Neutrophil (primary cell): ENCODE results near the gene PTER.

Source experiments
- H3K27ac ChIP-seq: fragments of 200-600 bp; sonication (generic); 2 replicates; pipeline ENCODE4 v1.5.1; 2016; ENCODE audit warnings: mild to moderate bottlenecking, moderate library complexity
- H3K27me3 ChIP-seq: fragments of 200-600 bp; sonication (generic); 2 replicates; pipeline ENCODE4 v1.6.0; 2016; ENCODE audit warnings: mild to moderate bottlenecking
- H3K36me3 ChIP-seq: fragments of 200-600 bp; sonication (generic); 2 replicates; pipeline ENCODE4 v1.5.1; 2017
- H3K4me1 ChIP-seq, 2 experiments: fragments of 200-600 bp in 1 of 2; sonication (generic) in 1 of 2; 1 replicate in 1 of 2; 2 replicates in 1 of 2; pipeline versions ENCODE4 v1.5.1 to v1.6.1; 2013 to 2016; ENCODE audit warnings: low read depth in 1 of 2, low read length in 1 of 2, mild to moderate bottlenecking in 1 of 2, moderate library complexity in 1 of 2; ENCODE audit not compliant: control insufficient read depth in 1 of 2, insufficient read depth in 1 of 2
- H3K4me3 ChIP-seq, 2 experiments: fragments of 200-600 bp in 1 of 2; sonication (generic) in 1 of 2; 1 replicate in 1 of 2; 2 replicates in 1 of 2; pipeline ENCODE4 v1.5.1; 2013 to 2016; ENCODE audit warnings: low read depth in 1 of 2, low read length in 1 of 2, mild to moderate bottlenecking in 1 of 2, moderate library complexity in 1 of 2
- H3K9me3 ChIP-seq: fragments of 200-600 bp; sonication (generic); 2 replicates; pipeline ENCODE4 v1.5.1; 2016
- CTCF ChIP-seq: fragments of 200-600 bp; sonication (generic); IDR thresholded peaks from 2 replicates; pipeline ENCODE4 v1.5.1; 2016; ENCODE audit warnings: antibody characterized with exemption

Gene PTER

DNA sequence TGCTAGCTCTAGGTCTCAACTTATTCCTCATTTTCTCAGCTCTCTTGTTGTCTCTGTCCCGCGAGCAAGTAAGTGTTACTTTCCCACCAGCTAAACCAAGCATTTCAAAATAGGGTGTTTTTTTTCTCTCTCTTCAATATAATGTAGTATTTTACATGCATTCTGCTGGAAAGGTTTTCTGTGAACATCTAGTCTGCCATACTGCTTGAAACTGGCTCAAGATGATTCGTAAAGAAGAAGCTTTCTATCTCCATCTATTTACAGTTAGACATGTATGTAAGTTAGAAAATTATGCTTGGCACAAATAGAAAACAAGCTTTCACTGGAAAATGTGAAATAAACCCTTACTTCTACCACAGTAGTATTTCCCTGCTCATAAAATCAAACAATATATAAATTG is 53.7 kb downstream of the PTER start:
- Histone ChIP-seq H3K9me3 (no peaks in the 10 kb centered on the region), H3K4me3 (no peak overlapping the region), H3K4me1 (no peaks in the 10 kb centered on the region), H3K27me3 (no peaks in the 10 kb centered on the region), H3K36me3 (no peaks in the 10 kb centered on the region), H3K27ac (no peak overlapping the region)
- TF ChIP-seq CTCF: no peak

- H3K4me3 ChIP-seq: no peak overlapping the region
- H3K9me3 ChIP-seq: no peaks in the 10 kb centered on the region
- no peaks in the 10 kb centered on the region for H3K27me3 ChIP-seq
- H3K4me1 ChIP-seq: no peaks in the 10 kb centered on the region
- no peak overlapping the region for H3K27ac ChIP-seq
- no peaks in the 10 kb centered on the region for H3K36me3 ChIP-seq
- no peak for TF ChIP-seq CTCF
Measured at GRCh38 chr10:16491933-16492332, 55.1 kb downstream of the PTER start.

GRCh38 chr10:16493884-16494536 is 57.2 kb downstream of the PTER start:
- Histone ChIP-seq H3K36me3 (no peaks in the 10 kb centered on the region), H3K27me3 (no peaks in the 10 kb centered on the region), H3K9me3 (no peaks in the 10 kb centered on the region), H3K27ac (no peak overlapping the region), H3K4me3 (no peak overlapping the region), H3K4me1 (no peaks in the 10 kb centered on the region)
- TF ChIP-seq CTCF: no peak

DNA sequence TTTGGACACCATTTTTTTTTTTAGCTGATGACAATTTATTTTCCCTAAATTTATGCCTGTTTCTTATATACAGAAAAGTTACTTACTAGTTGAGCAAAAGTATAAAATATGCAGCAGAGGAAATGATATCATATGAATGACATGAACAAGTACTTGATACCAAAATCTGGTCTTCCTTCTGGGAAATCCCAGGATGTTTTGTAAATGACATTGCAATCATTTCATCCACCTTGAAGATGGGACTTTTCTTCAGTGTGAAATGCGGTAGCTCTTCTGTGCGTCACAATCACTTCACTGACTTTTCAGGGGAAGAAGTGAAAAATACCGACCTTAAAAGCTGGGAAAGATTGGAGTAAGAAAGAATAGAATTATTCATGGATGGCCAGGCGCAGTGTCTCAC is 61.1 kb downstream of the PTER start:
- Histone ChIP-seq H3K36me3 (no peaks in the 10 kb centered on the region), H3K27ac (no peak overlapping the region), H3K27me3 (no peaks in the 10 kb centered on the region), H3K4me3 (no peak overlapping the region), H3K9me3 (no peaks in the 10 kb centered on the region), H3K4me1 (no peaks in the 10 kb centered on the region)
- no peak for TF ChIP-seq CTCF

DNA sequence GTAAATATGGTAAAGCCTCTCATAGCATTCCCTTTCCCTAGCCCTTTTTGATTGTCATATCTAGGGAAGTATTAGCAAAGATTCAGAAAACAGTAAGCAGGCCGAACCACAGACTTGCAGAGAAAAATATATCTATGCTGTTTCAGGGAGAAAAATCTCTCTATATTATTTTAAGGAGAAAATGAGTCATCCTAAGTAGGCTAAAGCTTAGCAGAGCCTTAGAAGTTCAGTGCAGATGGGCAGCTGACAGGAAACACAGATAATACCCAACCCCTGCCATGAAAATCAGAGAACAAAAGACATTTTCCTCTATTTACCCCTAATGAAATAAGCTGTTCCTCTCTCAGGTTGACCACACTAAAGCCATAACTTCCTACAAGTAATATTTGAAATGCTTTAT is 68.4 kb downstream of the PTER start:
- H3K9me3 ChIP-seq: no peaks in the 10 kb centered on the region
- no peak for TF ChIP-seq CTCF
- no peaks in the 10 kb centered on the region for H3K36me3 ChIP-seq
- H3K27ac ChIP-seq: no peak overlapping the region
- no peaks in the 10 kb centered on the region for H3K27me3 ChIP-seq
- no peaks in the 10 kb centered on the region for H3K4me1 ChIP-seq
- H3K4me3 ChIP-seq: no peak overlapping the region

GRCh38 chr10:16509996-16510395 is 73.2 kb downstream of the PTER start:
- H3K36me3 ChIP-seq: no peaks in the 10 kb centered on the region
- H3K4me1 ChIP-seq: no peaks in the 10 kb centered on the region
- H3K4me3 ChIP-seq: no peak overlapping the region
- no peak for TF ChIP-seq CTCF
- H3K27me3 ChIP-seq: no peaks in the 10 kb centered on the region
- H3K27ac ChIP-seq: no peak overlapping the region
- H3K9me3 ChIP-seq: no peaks in the 10 kb centered on the region
